HepG2 (cell line): ENCODE data around the gene NTF3.

ENCODE experiments used
- BRCA1 ChIP-seq: sonication (generic); formaldehyde crosslinking; IDR thresholded peaks from 2 replicates; pipeline ENCODE4 v1.4.0; 2020; ENCODE audit warnings: missing genetic modification reagents
- CTCF ChIP-seq: sonication (generic); formaldehyde crosslinking; IDR thresholded peaks from 2 replicates; pipeline ENCODE4 v1.5.0; 2020; ENCODE audit warnings: mild to moderate bottlenecking, missing genetic modification reagents, moderate library complexity
- EZH2 ChIP-seq: conservative IDR thresholded peaks from 2 replicates; pipeline ENCODE4 v1.6.1; 2012; ENCODE audit warnings: mild to moderate bottlenecking, low read depth, low read length, moderate library complexity
- GABPA ChIP-seq, 2 experiments: IDR thresholded peaks; 2 replicates each; pipeline ENCODE4 v1.6.1; 2011 to 2016; ENCODE audit warnings: low read depth in 2 of 2, low read length in 1 of 2, missing biosample characterization in 1 of 2, missing genetic modification characterization in 1 of 2
- HOXD1 ChIP-seq: sonication (generic); formaldehyde crosslinking; IDR thresholded peaks from 2 replicates; pipeline ENCODE4 v1.5.0; 2020; ENCODE audit warnings: missing genetic modification reagents
- MLX ChIP-seq: IDR thresholded peaks from 2 replicates; pipeline ENCODE4 v1.6.1; 2016
- MXI1 ChIP-seq: IDR thresholded peaks from 3 replicates; pipeline ENCODE4 v1.6.1; 2012; ENCODE audit warnings: low read depth, low read length, inconsistent platforms, borderline replicate concordance
- POLR2A ChIP-seq, 2 experiments: IDR thresholded peaks; 2 replicates each; pipeline ENCODE4 v1.6.1; 2011; ENCODE audit warnings: low read depth in 2 of 2, low read length in 2 of 2, mild to moderate bottlenecking in 1 of 2, moderate library complexity in 1 of 2; ENCODE audit not compliant: insufficient read depth in 1 of 2
- PRDM10 ChIP-seq: sonication (generic); formaldehyde crosslinking; IDR thresholded peaks from 2 replicates; pipeline ENCODE4 v1.4.0; 2020; ENCODE audit warnings: low read depth, missing genetic modification reagents
- TBX2 ChIP-seq: sonication (generic); formaldehyde crosslinking; IDR thresholded peaks from 2 replicates; pipeline ENCODE4 v1.5.0; 2020; ENCODE audit warnings: missing genetic modification reagents, mild to moderate bottlenecking, borderline replicate concordance
- THRA ChIP-seq: sonication (generic); formaldehyde crosslinking; IDR thresholded peaks from 2 replicates; pipeline ENCODE4 v1.4.0; 2020; ENCODE audit warnings: missing genetic modification reagents, borderline replicate concordance
- ZBTB33 ChIP-seq: sonication (generic); formaldehyde crosslinking; IDR thresholded peaks from 2 replicates; pipeline ENCODE4 v1.4.0; 2020; ENCODE audit warnings: missing genetic modification reagents
- ZFX ChIP-seq: sonication (generic); formaldehyde crosslinking; IDR thresholded peaks from 2 replicates; pipeline ENCODE4 v1.4.0; 2020; ENCODE audit warnings: mild to moderate bottlenecking, low read depth, missing genetic modification reagents, moderate library complexity
- ZNF589 ChIP-seq: sonication (generic); formaldehyde crosslinking; conservative IDR thresholded peaks from 2 replicates; pipeline ENCODE4 v1.8.0; 2022; ENCODE audit warnings: mild to moderate bottlenecking, moderate library complexity, missing genetic modification reagents

GRCh38 chr12:5476356-5476755 is 44.4 kb downstream of the NTF3 start:
- TF ChIP-seq HOXD1 (CRISPR knock-in tag) (no peak), CTCF (no peak), THRA (CRISPR knock-in tag) (no peak), PRDM10 (no peak), POLR2A (IDR thresholded peaks at IDR 0.05; ENCODE audit: insufficient read depth in 1 of 2, low read depth in 2 of 2, low read length in 2 of 2) (no peak), GABPA (IDR thresholded peaks at IDR 0.05; ENCODE audit: low read depth, low read length) (no peak), GABPA (CRISPR knock-in tag; IDR thresholded peaks at IDR 0.05; ENCODE audit: low read depth) (no peak), ZNF589 (CRISPR knock-in tag) (no peak), BRCA1 (CRISPR knock-in tag) (no peak), ZBTB33 (CRISPR knock-in tag) (no peak), EZH2 (no peak), TBX2 (CRISPR knock-in tag) (no peak), MLX (CRISPR knock-in tag) (no peak), ZFX (CRISPR knock-in tag) (no peak), MXI1 (no peak)
